Osteocyte (in vitro differentiated cells): Measurements from ENCODE around the gene IRF6. TPM values are rescaled to one million over a fixed set of nuclear protein-coding genes. Genes with fewer than 3 reads are reported as not detected.

ENCODE experiments used
- DNase-seq: peaks from one replicate; pipeline ENCODE4 v3.0.0; 2021; ENCODE audit warnings: mixed read lengths; ENCODE audit not compliant: unreplicated experiment; ENCODE audit errors: extremely low spot score
- H3K27ac Mint-ChIP-seq: one replicate; pipeline ENCODE4 v1.8.0; 2021; ENCODE audit warnings: mild to moderate bottlenecking, mixed read lengths; ENCODE audit not compliant: unreplicated experiment
- H3K27me3 Mint-ChIP-seq: one replicate; pipeline ENCODE4 v1.8.0; 2021; ENCODE audit warnings: mixed read lengths; ENCODE audit not compliant: unreplicated experiment
- H3K36me3 Mint-ChIP-seq: one replicate; pipeline ENCODE4 v1.8.0; 2021; ENCODE audit warnings: mixed read lengths; ENCODE audit not compliant: unreplicated experiment
- H3K4me1 Mint-ChIP-seq: one replicate; pipeline ENCODE4 v1.8.0; 2021; ENCODE audit warnings: mixed read lengths; ENCODE audit not compliant: unreplicated experiment
- H3K4me3 Mint-ChIP-seq: one replicate; pipeline ENCODE4 v1.8.0; 2021; ENCODE audit warnings: mild to moderate bottlenecking, moderate library complexity, mixed read lengths; ENCODE audit not compliant: unreplicated experiment
- H3K9me3 Mint-ChIP-seq: one replicate; pipeline ENCODE4 v1.8.0; 2021; ENCODE audit warnings: mixed read lengths; ENCODE audit not compliant: unreplicated experiment
- total RNA-seq: library from RNA; stranded (reverse); gene quantifications from 2 replicates; pipeline ENCODE4 v1.2.1, GENCODE V29; 2021
- TF ChIP-seq, protein P1 (sequence below): fragments of 200-600 bp; sonication (generic); IDR thresholded peaks from 2 replicates; pipeline ENCODE4 v1.5.0; 2021; ENCODE audit warnings: antibody characterized with exemption, mild to moderate bottlenecking, moderate library complexity

The IRF6 gene
- total RNA-seq, 1 donor from 2014 or later = not detected

DNA sequence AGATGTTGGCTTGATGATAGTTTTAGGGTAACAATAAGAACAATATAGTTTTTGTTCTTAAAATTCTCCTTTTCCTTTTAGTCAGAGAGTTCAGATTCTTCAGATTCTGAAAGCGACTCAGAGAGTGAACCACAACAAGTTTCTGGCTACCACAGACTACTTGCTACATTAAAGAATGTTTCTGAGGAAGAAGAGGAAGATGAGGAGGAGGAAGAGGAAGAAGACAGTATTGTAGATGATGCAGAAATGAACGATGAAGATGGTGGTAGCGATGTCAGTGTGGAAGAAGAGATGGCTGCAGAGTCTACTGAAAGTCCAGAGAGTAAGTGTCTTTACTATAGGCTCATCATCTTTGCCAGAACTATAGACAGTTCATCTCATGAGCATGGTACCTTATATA lies 24.8 kb upstream of the IRF6 start:
- TF ChIP-seq, protein P1, sequence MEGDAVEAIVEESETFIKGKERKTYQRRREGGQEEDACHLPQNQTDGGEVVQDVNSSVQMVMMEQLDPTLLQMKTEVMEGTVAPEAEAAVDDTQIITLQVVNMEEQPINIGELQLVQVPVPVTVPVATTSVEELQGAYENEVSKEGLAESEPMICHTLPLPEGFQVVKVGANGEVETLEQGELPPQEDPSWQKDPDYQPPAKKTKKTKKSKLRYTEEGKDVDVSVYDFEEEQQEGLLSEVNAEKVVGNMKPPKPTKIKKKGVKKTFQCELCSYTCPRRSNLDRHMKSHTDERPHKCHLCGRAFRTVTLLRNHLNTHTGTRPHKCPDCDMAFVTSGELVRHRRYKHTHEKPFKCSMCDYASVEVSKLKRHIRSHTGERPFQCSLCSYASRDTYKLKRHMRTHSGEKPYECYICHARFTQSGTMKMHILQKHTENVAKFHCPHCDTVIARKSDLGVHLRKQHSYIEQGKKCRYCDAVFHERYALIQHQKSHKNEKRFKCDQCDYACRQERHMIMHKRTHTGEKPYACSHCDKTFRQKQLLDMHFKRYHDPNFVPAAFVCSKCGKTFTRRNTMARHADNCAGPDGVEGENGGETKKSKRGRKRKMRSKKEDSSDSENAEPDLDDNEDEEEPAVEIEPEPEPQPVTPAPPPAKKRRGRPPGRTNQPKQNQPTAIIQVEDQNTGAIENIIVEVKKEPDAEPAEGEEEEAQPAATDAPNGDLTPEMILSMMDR = no peak
- no peak overlapping the region for H3K27ac Mint-ChIP-seq
- H3K4me3 Mint-ChIP-seq = no peak overlapping the region
- no peaks in the 10 kb centered on the region for H3K27me3 Mint-ChIP-seq
- peaks cover 32% of the 10 kb centered on the region for H3K4me1 Mint-ChIP-seq
- no peaks in the 10 kb centered on the region for H3K9me3 Mint-ChIP-seq
- no peak for DNase-seq
- peaks cover 36% of the 10 kb centered on the region for H3K36me3 Mint-ChIP-seq

DNA sequence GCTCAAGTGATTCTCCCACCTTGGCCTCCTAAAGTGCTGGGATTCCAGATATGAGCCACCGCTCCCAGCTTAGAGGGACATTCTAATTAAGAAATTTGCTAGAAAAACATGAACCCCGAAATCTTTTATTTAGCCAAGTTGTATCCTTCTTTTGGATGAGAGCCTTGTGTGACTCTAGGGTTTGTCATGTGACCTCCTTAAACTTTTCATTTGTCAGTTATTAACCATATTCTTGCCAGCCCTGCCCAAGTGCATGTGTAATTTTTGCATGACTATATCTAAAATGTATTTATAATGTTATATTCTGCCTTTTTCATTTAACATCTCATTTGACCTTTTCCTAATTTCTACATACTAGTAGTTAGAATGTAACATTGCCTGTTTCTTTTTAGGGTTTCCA lies 23.8 kb upstream of the IRF6 start:
- peaks cover 28% of the 10 kb centered on the region for H3K36me3 Mint-ChIP-seq
- TF ChIP-seq, protein P1 = no peak
- H3K9me3 Mint-ChIP-seq = no peaks in the 10 kb centered on the region
- H3K27ac Mint-ChIP-seq = no peak overlapping the region
- peak overlapping the region; percentile 67 for H3K4me3 Mint-ChIP-seq
- H3K4me1 Mint-ChIP-seq = peaks cover 26% of the 10 kb centered on the region
- H3K27me3 Mint-ChIP-seq = peaks cover 2% of the 10 kb centered on the region
- DNase-seq = no peak

DNA sequence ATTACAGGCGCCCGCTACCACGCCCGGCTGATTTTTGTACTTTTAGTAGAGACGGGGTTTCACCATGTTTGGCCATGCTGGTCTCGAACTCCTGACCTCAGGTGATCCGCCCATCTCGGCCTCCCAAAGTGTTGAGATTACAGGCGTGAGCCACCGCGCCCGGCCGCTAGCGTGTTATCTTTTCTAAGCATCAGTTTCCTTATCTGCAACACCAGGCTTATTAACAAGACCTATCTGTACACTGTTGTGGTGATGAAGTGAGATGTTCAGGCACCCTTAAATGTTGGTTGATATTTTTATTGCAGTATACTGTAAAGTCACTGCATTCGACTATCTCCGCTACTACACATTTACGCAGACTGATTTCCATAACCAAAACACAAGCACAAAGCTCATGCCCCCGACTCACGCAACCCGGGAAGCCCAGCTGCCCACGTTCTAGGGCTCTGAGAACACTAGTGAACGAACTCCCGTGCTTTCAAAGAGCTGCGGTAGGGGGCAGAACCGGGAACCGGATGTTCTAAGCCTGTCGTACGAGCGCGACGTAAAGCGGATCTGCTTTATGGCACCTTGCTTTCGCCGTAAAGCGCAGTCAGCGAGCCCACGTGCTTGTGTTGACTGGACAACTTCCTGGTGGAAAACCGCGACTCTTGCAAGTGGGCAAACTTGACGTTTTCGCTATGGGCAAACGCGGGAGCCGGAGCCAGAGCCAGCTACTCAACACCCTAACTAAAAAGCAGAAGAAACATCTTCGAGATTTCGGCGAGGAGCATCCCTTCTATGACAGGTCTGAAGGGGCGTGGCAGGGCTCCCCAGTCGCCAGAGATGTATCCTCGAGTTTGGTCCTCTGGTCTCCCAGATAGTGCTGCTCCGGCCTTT lies 21.7 kb upstream of the IRF6 start, which contains the start of gene UTP25:
TSS of gene UTP25 (plus strand) at position 589 of the 879 bp plus-strand sequence. CDS start at position 681, 92 bp downstream.
- TF ChIP-seq, protein P1 = peak; percentile 76
- peak within 1 kb of the TSS; percentile 85 for H3K27ac Mint-ChIP-seq
- H3K9me3 Mint-ChIP-seq = no peaks in the 10 kb centered on the region
- H3K27me3 Mint-ChIP-seq = peaks cover 6% of the 10 kb centered on the region
- peaks cover 8% of the 10 kb centered on the region for H3K36me3 Mint-ChIP-seq
- H3K4me3 Mint-ChIP-seq = peak within 1 kb of the TSS; percentile 98
- peak; percentile 96 for DNase-seq
- H3K4me1 Mint-ChIP-seq = peaks cover 36% of the 10 kb centered on the region

GRCh38 chr1:209825591-209826434 lies 19.9 kb upstream of the IRF6 start:
- Mint-ChIP-seq H3K9me3 (no peaks in the 10 kb centered on the region), H3K4me3 (no peak overlapping the region), H3K27ac (no peak overlapping the region), H3K36me3 (peaks cover 2% of the 10 kb centered on the region), H3K4me1 (peaks cover 34% of the 10 kb centered on the region), H3K27me3 (peaks cover 14% of the 10 kb centered on the region)
- TF ChIP-seq, protein P1 = no peak
- DNase-seq = no peak
